OCI-LY1 (cell line): ENCODE data around the gene SRCIN1.

Experiments used
- CTCF ChIP-seq: fragments of 200-600 bp; sonication (generic), shearing (Covaris generic); IDR thresholded peaks from 2 replicates; pipeline ENCODE4 v1.5.1; 2017; ENCODE audit warnings: mild to moderate bottlenecking, antibody characterized with exemption, low read length, moderate library complexity, mixed read lengths
- EZH2 ChIP-seq: fragments of 200-600 bp; sonication (generic), shearing (Covaris generic); IDR thresholded peaks from 2 replicates; pipeline ENCODE4 v1.8.0; 2017; ENCODE audit warnings: borderline replicate concordance, mixed run types, mild to moderate bottlenecking, antibody characterized with exemption, low read length, moderate library complexity, mixed read lengths

DNA sequence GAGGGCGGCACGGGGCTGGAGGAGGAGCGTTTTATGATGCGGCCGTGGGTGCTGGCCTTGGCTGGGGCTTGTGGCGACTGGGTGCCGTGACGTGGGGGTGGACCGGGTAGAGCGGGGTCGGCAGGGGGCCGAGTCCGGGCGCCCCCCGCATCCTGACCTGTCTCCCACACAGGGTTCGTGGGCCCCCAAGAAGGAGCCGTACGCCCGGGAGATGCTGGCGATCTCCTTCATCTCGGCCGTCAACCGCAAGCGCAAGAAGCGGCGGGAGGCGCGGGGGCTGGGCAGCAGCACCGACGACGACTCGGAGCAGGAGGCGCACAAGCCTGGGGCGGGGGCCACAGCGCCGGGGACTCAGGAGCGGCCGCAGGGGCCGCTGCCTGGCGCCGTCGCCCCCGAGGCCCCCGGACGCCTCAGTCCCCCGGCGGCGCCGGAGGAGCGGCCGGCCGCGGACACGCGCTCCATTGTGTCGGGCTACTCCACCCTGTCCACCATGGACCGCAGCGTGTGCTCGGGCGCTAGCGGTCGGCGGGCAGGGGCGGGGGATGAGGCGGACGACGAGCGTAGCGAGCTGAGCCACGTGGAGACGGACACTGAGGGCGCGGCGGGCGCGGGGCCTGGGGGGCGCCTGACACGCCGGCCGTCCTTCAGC, 95.9 kb downstream of the SRCIN1 start:
- TF ChIP-seq EZH2, result no peak
- no peak for TF ChIP-seq CTCF
